GOT3 (cell line): ENCODE measurements around the gene RPS6KA4.
A peak's percentile ranks its signal among the peaks of the same experiment; 100 is the strongest.

Source experiments
- DNase-seq: peaks from one replicate; lab custom pipeline; 2025; ENCODE audit warnings: mixed read lengths; lab: John Stamatoyannopoulos, UW

The RPS6KA4 gene

GRCh38 chr11:64327375-64327774 is 31.6 kb upstream of the RPS6KA4 start:
- no peak for DNase-seq

- no peak for DNase-seq
Observed at GRCh38 chr11:64327993-64328392, 31.0 kb upstream of the RPS6KA4 start.

GRCh38 chr11:64330888-64331287 is 28.1 kb upstream of the RPS6KA4 start:
- DNase-seq: no peak

- DNase-seq: peak; percentile 64
Observed at GRCh38 chr11:64331569-64332371, 27.2 kb upstream of the RPS6KA4 start.

DNA sequence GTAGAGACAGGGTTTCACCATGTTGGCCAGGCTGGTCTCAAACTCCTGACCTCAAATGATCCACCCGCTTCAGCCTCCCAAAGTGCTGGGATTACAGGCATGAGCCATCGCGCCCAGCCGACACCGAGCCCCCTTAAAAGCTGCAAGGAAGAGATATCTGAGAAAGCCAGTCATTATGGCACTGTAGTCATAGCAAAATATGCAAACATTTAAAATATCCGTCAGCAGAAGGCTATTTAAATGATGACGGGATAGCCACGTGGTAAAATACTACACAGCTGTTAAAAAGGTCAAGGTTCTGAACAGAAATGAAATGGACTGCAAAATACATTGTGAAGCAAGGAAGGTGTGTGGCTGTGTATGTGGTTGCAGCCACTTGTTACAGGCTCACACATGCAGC is 25.4 kb upstream of the RPS6KA4 start:
- DNase-seq: no peak

DNA sequence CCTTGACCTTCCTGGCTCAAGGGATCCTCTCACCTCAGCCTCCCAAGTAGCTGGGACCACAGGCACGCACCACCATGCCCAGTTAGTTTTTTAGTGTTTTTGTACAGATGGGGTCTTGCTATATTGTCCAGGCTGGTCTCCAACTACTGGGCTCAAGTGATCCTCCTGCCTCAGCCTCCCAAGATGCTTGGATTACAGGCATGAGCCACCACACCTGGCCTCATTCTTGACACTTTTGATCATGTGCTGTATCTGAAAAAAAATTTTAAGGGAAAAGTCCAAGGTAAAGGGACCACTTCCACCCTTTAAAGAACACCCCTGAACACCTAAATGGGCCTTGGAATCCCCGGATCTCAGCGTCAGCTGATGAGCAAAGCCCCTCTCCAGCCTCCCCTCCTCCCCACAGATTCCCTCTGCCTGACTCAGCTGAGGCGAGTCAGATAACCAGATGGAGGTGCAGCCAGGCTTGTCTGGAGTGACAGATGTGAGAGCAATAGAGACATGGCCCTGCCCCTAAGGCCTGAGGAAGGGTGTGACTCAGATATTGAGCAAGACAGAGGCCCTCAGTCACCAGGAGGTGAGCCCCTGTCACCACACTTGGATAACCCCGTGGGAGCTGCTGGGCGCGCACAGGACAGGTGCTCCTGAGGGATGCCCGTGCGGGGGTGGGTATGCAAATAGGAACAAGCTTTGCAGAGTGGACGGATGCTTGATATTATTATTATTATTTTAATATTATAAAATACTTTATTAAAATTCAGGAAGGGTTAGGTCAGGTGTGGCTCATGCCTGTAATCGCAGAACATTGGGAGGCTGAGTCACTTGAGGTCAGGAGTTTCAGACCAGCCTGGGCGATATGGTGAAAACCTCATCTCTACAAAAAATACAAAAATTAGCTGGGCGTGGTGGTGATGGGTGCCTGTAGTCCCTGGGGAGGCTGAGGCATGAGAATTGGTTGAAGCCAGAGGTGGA is 23.9 kb upstream of the RPS6KA4 start:
- DNase-seq: peak; percentile 32

DNA sequence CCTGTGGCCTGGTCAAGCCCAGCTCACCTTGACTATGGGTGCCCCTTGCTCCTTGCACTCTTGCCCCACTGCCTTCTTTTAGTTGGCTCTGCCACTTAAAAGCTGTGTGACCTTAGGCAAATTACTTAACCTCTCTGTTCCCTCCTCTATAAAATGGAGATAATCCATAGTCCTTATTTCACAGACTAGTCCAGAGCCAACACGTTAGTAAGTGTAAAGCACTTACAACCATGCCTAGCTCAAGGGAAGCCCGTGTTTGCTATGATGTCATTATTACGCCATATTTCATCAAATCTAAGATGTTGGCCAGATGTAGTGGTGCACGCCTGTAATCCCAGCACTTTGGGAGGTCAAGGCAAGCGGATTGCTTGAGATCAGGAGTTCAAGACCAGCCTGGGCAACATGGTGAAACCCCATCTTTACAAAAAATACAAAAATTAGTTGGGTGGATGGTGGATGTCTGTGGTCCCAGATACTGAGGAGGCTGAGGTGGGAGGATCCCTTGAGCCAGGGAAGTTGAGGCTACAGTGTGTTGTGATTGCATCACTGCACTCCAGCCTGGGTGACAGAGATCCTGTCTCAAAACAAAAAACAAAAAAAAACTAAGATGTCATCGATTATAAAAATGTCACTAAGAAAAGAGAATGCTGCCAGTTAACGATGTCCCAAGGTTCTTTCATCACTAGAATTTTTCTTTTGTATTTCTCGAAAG is 21.3 kb upstream of the RPS6KA4 start:
- no peak for DNase-seq

- no peak for DNase-seq
Observed at GRCh38 chr11:64338716-64339115, 20.2 kb upstream of the RPS6KA4 start.

- DNase-seq: no peak
Observed at GRCh38 chr11:64339286-64339685, 19.7 kb upstream of the RPS6KA4 start.

- no peak for DNase-seq
Observed at GRCh38 chr11:64339754-64340408, 19.1 kb upstream of the RPS6KA4 start, which contains the start of gene CCDC88B. Gene CCDC88B (plus strand): TSS chr11:64340204. CDS start chr11:64340267, 63 bp downstream.

DNA sequence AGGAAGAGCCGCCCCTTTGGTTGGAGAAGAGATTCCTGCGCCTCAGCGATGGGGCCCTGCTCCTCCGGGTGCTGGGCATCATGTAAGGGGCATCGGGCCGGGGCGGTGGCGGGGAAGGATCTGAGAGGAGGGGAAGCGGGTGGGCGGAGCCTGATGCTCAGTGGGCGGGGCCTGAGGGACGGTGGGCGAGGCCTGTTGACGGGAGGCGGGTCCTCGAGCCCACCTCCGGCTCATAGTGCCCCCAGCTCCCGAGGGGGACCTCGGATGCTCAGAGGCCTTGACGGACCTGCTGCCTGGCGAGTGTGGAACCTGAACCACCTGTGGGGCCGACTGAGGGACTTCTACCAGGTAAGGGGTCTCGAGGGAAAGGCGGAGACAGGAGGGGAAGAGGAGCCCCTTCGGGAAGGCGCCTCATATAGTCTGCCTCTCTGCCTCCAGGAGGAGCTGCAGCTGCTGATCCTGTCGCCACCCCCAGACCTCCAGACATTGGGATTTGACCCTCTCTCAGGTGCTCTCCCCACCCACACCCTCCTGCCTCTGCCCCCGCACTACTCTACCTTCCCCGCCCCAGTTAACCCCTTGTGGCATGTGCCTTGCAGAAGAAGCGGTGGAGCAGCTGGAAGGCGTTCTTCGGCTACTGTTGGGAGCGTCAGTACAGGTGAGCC is 18.2 kb upstream of the RPS6KA4 start:
- no peak for DNase-seq

DNA sequence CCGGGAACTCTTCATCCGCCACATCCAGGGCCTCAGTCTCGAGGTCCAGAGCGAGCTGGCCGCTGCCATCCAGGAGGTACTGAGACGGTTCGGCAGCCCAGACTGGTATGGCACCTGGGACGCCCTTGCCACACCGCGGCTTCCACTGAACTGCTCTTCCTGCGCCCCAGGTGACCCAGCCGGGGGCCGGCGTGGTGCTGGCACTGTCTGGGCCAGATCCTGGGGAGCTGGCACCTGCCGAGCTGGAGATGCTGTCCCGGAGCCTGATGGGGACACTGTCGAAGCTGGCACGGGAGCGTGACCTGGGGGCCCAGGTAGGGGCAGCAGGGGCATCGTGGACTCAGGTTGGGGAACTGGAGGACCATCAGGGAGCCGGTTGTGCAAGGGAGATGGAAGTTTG is 17.5 kb upstream of the RPS6KA4 start:
- no peak for DNase-seq

DNA sequence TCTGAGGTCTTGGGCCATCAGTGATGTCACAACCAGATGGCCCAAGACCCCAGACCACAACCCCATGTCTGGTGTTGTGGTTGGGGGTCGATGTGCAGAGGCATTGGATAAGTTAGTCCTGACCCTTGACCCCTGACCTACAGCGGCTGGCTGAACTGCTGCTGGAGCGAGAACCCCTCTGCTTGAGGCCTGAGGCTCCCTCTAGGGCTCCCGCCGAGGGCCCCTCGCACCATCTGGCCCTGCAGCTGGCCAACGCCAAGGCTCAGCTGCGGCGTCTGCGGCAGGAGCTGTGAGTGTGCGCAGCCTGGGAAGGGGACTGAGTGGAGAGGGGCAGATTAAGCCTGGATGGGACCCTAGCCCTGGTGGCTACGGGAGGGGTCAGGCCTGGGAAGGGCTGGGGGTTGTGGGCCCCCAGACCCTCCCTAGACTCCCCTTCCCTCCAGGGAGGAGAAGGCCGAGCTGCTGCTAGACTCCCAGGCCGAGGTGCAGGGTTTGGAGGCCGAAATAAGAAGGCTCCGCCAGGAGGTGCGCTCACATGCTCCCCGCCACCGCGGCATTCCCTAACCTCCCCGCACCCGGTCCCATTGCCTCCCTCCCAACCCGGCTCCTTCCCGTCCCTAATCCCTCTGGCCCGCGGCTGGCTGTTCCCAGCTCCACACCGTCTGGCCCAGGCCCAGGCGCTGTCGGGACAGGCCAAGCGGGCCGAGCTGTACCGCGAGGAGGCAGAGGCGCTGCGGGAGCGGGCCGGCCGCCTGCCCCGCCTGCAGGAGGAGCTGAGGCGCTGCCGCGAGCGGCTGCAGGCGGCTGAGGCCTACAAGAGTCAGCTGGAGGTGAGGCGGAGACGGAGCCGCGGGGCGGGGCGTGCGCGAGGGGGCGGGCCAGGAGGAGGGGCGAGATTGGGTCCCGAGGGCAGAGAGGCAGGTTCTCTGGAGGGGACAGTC is 16.8 kb upstream of the RPS6KA4 start:
- DNase-seq: peak; percentile 63

DNA sequence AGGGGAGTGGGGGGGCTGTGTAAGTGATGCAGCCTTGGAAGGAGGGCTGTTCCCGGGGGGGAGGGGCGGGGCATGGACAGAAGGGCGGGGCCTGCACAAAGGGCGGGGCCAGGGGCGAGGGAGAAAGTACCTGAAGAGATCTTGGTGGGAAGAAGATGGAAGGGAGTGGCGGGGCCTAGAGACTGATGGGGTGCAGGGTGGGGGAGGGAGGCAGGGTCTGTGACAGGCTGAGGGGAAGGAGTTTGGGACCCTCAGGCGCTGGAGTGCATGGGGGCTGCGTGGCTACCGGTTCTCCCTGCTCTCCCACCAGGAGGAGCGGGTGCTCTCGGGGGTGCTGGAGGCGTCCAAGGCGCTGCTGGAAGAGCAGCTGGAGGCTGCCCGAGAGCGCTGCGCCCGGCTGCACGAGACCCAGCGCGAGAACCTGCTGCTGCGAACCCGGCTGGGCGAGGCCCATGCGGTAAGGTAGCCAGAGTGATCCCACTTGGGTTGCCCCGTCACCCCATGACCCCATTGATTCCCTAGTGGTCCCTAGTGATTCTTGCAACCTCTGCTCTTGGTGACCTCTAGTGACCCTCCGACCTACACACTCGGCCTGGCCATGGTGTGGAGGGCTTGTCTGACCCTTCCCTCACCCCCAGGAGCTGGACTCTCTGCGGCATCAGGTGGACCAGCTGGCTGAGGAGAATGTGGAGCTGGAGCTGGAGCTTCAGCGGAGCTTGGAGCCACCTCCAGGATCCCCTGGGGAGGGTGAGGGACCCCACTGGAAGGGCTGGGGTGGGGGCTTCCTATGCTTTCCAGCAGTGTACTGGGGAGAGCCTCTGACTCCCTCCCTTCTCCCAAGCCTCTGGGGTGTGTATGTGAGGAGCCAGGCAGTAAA is 15.9 kb upstream of the RPS6KA4 start:
- DNase-seq: no peak

- no peak for DNase-seq
Observed at GRCh38 chr11:64343767-64344559, 15.0 kb upstream of the RPS6KA4 start.

- DNase-seq: no peak
Observed at GRCh38 chr11:64344787-64345186, 14.2 kb upstream of the RPS6KA4 start.

DNA sequence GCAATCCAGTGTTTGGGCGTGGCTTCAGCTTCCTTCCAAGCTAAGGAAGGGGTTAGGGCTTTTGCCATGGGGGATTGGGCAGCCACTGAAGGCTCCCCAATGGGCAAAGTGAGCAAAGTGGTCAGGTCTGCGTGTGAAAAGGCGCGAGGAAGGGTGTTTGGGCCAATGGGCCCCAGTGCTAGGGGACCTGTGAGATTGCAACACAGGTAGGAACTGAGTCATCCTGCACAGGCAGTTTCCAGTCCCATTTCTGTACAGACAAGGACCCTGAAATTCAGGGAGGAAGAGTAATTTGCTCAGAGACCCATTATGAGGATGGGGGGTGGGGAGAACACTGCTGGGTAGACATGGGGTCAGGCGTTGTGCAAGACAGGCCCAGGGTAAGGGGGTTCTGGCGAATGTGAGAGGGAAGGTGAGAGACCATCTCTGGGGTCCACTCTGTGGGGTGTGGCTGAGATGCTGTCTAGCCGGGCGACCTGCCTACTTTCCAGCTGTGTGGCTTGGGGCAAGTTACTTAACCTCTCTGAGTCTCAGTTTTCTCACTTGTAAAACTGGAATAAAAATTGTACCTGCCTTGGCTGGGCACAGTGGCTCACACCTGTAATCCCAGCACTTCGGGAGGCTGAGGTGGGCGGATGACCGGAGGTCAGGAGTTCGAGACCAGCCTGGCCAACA is 11.6 kb upstream of the RPS6KA4 start:
- no peak for DNase-seq
